HG02642 (cell line): ENCODE data around the gene TXNRD1.
"Not testable (repeated sequence)": the region's sequence is repeated elsewhere in the genome, so short reads cannot be mapped to it uniquely, and the experiment has no call there.

Experiments used
- ATAC-seq: cut with Tn5 transposase; IDR thresholded peaks from one replicate; pipeline ENCODE4 v1.9.1; 2021; ENCODE audit warnings: mild to moderate bottlenecking; ENCODE audit not compliant: unreplicated experiment, poor library complexity

TXNRD1 gene

DNA sequence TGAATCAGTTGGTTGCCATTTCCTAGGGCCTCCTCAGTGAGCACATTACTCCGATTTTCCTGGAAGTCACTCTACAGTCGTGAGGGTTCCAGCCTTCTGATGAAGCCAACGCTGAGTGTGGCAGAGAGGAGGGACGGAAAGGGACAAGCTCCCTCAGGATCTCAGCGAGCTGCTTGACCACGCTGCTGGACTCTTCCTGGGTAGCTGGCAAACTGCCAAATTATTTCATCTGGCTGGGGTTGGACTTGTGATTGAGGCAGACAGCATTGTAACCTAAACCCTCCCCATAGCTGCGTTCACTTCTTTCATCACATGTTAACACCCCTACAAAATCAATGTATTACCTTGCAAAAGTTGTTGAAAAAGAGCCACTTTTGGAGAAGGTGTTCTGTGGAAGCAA lies 171.6 kb downstream of the TXNRD1 start:
- no peak for ATAC-seq

DNA sequence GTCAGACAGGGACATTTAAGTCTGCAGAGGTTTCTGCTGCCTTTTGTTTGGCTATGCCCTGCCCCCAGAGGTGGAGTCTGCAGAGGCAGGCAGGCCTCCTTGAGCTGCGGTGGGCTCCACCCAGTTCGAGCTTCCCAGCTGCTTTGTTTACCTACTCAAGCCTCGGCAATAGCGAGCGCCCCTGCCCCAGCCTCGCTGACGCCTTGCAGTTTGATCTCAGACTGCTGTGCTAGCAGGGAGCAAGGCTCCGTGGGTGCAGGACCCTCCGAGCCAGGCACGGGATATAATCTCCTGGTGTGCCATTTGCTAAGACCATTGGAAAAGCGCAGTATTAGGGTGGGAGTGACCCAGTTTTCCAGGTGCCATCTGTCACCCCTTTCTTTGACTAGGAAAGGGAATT lies 178.5 kb downstream of the TXNRD1 start:
- not testable (repeated sequence) for ATAC-seq
